IPS-20b (cell line): ENCODE data around the gene SOCS6.

ENCODE experiments used
- H3K27ac ChIP-seq: one replicate; pipeline ENCODE4 v1.5.1; 2013; ENCODE audit warnings: low read length
- H3K27me3 ChIP-seq: 2 replicates; pipeline ENCODE4 v1.6.1; 2013; ENCODE audit warnings: mild to moderate bottlenecking, low read length, inconsistent platforms; ENCODE audit not compliant: insufficient read depth
- H3K36me3 ChIP-seq: 2 replicates; pipeline ENCODE4 v1.6.1; 2013; ENCODE audit warnings: low read depth, mild to moderate bottlenecking, inconsistent platforms, low read length, moderate library complexity; ENCODE audit not compliant: insufficient read depth
- H3K4me1 ChIP-seq: 2 replicates; pipeline ENCODE4 v1.6.1; 2013; ENCODE audit warnings: mild to moderate bottlenecking, control low read depth, inconsistent platforms, low read length, moderate library complexity; ENCODE audit not compliant: insufficient read depth
- H3K4me3 ChIP-seq: 2 replicates; pipeline ENCODE4 v1.5.1; 2013; ENCODE audit warnings: mild to moderate bottlenecking, low read length, inconsistent platforms
- H3K9ac ChIP-seq: 2 replicates; pipeline ENCODE4 v1.6.1; 2013; ENCODE audit warnings: low read depth, mild to moderate bottlenecking, inconsistent platforms, low read length, moderate library complexity
- H3K9me3 ChIP-seq: 2 replicates; pipeline ENCODE4 v1.6.1; 2013; ENCODE audit warnings: mild to moderate bottlenecking, low read depth, low read length, inconsistent platforms; ENCODE audit not compliant: insufficient read depth

Gene SOCS6

GRCh38 chr18:70290482-70291294, 1.8 kb downstream of the SOCS6 start:
- H3K27me3 ChIP-seq = peaks cover 8% of the 10 kb centered on the region; the same call in 1 of the 2 replicates
- H3K9ac ChIP-seq = peak overlapping the region; percentile 88; the same call in 1 of the 2 replicates
- peak overlapping the region; percentile 98 for H3K4me3 ChIP-seq
- H3K9me3 ChIP-seq = no peaks in the 10 kb centered on the region
- no peak overlapping the region for H3K27ac ChIP-seq
- H3K4me1 ChIP-seq = peaks cover 6% of the 10 kb centered on the region; the same call in 1 of the 2 replicates
- no peaks in the 10 kb centered on the region for H3K36me3 ChIP-seq

DNA sequence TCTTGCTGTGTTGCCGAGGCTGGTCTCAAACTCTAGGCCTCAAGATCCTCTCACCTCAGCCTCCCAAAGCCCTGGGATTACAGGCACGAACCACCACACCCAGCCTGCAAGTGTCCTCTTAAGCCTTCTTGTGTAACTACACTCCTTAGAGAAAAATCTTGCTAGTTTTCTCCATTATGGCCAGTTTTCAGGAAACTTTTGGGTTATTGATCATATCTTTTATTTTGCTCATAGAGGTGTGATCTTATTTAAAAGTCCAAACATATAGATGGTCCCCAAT, 2.4 kb downstream of the SOCS6 start:
- no peak overlapping the region for H3K9ac ChIP-seq
- no peak overlapping the region for H3K4me3 ChIP-seq
- H3K27me3 ChIP-seq = peaks cover 8% of the 10 kb centered on the region; the same call in 1 of the 2 replicates
- H3K9me3 ChIP-seq = no peaks in the 10 kb centered on the region
- no peaks in the 10 kb centered on the region for H3K36me3 ChIP-seq
- no peak overlapping the region for H3K27ac ChIP-seq
- peaks cover 11% of the 10 kb centered on the region; the same call in 1 of the 2 replicates for H3K4me1 ChIP-seq

- H3K9ac ChIP-seq = no peak overlapping the region
- peaks cover 7% of the 10 kb centered on the region; the same call in 1 of the 2 replicates for H3K27me3 ChIP-seq
- no peak overlapping the region for H3K27ac ChIP-seq
- no peak overlapping the region for H3K4me3 ChIP-seq
- no peaks in the 10 kb centered on the region for H3K36me3 ChIP-seq
- peaks cover 18% of the 10 kb centered on the region; the same call in 1 of the 2 replicates for H3K4me1 ChIP-seq
- no peaks in the 10 kb centered on the region for H3K9me3 ChIP-seq
These were observed 3.8 kb downstream of the SOCS6 start for GRCh38 chr18:70292628-70293027.

DNA sequence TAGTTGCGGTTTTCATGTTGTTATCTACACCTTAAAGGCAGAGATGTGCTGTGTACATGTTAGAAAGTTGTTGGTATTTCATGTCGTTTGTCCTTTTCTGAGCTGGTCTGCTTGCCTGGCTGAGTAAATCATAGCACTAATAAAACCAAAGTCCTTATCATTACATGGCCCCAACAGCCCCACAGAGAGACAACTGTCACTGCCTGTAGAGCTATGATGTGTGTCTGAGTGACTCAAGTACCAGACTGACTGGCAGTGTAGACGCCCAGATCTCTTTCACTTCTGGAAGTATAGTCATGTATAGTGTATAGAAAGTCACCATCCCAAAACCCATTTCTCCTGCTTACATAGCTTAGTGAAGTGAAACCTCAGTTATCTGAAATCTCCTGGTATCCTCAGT, 4.3 kb downstream of the SOCS6 start:
- no peak overlapping the region for H3K27ac ChIP-seq
- no peak overlapping the region for H3K9ac ChIP-seq
- no peaks in the 10 kb centered on the region for H3K9me3 ChIP-seq
- peaks cover 2% of the 10 kb centered on the region; the same call in 1 of the 2 replicates for H3K27me3 ChIP-seq
- no peak overlapping the region for H3K4me3 ChIP-seq
- H3K36me3 ChIP-seq = no peaks in the 10 kb centered on the region
- peaks cover 18% of the 10 kb centered on the region; the same call in 1 of the 2 replicates for H3K4me1 ChIP-seq

- Histone ChIP-seq H3K27me3 (no peaks in the 10 kb centered on the region), H3K4me1 (peaks cover 18% of the 10 kb centered on the region; the same call in 1 of the 2 replicates), H3K9ac (no peak overlapping the region), H3K9me3 (no peaks in the 10 kb centered on the region), H3K36me3 (no peaks in the 10 kb centered on the region), H3K4me3 (no peak overlapping the region), H3K27ac (no peak overlapping the region)
These were observed 5.8 kb downstream of the SOCS6 start for GRCh38 chr18:70294471-70295191.

GRCh38 chr18:70295192-70296188, 6.6 kb downstream of the SOCS6 start:
- no peaks in the 10 kb centered on the region for H3K27me3 ChIP-seq
- H3K36me3 ChIP-seq = no peaks in the 10 kb centered on the region
- no peaks in the 10 kb centered on the region for H3K9me3 ChIP-seq
- H3K9ac ChIP-seq = no peak overlapping the region
- no peak overlapping the region for H3K27ac ChIP-seq
- no peak overlapping the region for H3K4me3 ChIP-seq
- peaks cover 18% of the 10 kb centered on the region; the same call in 1 of the 2 replicates for H3K4me1 ChIP-seq

GRCh38 chr18:70296289-70296688, 7.4 kb downstream of the SOCS6 start:
- no peaks in the 10 kb centered on the region for H3K27me3 ChIP-seq
- H3K9ac ChIP-seq = no peak overlapping the region
- H3K36me3 ChIP-seq = no peaks in the 10 kb centered on the region
- no peak overlapping the region for H3K4me3 ChIP-seq
- no peaks in the 10 kb centered on the region for H3K9me3 ChIP-seq
- H3K27ac ChIP-seq = no peak overlapping the region
- peaks cover 19% of the 10 kb centered on the region for H3K4me1 ChIP-seq

GRCh38 chr18:70296781-70297180, 7.9 kb downstream of the SOCS6 start:
- H3K4me1 ChIP-seq = peaks cover 19% of the 10 kb centered on the region
- no peak overlapping the region for H3K4me3 ChIP-seq
- no peak overlapping the region for H3K27ac ChIP-seq
- no peaks in the 10 kb centered on the region for H3K27me3 ChIP-seq
- no peaks in the 10 kb centered on the region for H3K9me3 ChIP-seq
- no peak overlapping the region for H3K9ac ChIP-seq
- H3K36me3 ChIP-seq = no peaks in the 10 kb centered on the region

DNA sequence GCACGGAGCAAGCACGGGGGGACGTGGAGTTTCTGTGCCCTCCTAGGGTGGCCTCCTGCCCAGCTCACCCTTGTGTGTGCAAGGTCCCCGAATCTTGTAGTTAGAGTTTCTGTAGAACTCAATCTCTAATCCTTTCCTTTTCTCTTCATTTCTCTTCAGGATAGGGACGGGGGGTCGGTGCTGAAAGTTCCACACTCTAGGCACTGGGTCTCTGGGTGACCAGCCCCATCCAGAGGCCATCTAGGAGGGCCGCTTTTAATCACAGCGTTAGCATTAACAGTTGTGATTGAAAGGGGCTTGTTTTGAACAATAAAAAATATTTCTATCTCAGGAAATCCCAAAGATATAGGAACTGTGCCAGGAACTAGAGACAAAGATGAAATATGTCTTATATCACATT, 10.5 kb downstream of the SOCS6 start:
- H3K27me3 ChIP-seq = no peaks in the 10 kb centered on the region
- H3K4me3 ChIP-seq = no peak overlapping the region
- H3K4me1 ChIP-seq = peaks cover 26% of the 10 kb centered on the region
- H3K9ac ChIP-seq = no peak overlapping the region
- H3K36me3 ChIP-seq = no peaks in the 10 kb centered on the region
- no peaks in the 10 kb centered on the region for H3K9me3 ChIP-seq
- H3K27ac ChIP-seq = no peak overlapping the region

DNA sequence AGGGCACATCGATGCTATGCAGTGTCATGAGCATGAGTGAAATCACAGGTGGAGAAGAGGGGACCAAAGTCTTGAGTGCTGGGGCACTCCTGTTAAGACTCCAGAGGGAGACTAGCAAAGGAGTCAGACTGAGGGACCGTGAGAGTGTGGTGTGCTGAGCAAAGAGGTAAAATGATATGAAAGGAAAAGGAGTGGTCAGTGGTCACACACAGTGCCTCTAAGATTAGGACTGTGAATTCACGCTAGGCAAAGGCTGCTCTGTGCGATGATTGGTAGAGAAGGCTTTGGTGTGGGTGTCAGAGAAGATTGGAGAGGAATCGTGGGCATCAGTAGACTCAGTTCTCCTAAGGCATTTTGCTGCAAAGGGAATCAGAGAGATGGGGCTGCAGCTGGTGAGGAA, 12.8 kb downstream of the SOCS6 start:
- Histone ChIP-seq H3K27me3 (no peaks in the 10 kb centered on the region), H3K4me3 (no peak overlapping the region), H3K9ac (no peak overlapping the region), H3K27ac (no peak overlapping the region), H3K36me3 (no peaks in the 10 kb centered on the region), H3K9me3 (no peaks in the 10 kb centered on the region), H3K4me1 (peaks cover 14% of the 10 kb centered on the region)

- Histone ChIP-seq H3K9ac (no peak overlapping the region), H3K4me3 (no peak overlapping the region), H3K27ac (no peak overlapping the region), H3K36me3 (no peaks in the 10 kb centered on the region), H3K9me3 (peaks cover 10% of the 10 kb centered on the region), H3K4me1 (peaks cover 6% of the 10 kb centered on the region; the same call in 1 of the 2 replicates), H3K27me3 (no peaks in the 10 kb centered on the region)
These were observed 19.9 kb downstream of the SOCS6 start for GRCh38 chr18:70308555-70309294.
